ENCODE data around the gene LRRC8A.
"Not testable (repeated sequence)": the region's sequence is repeated elsewhere in the genome, so short reads cannot be mapped to it uniquely, and the experiment has no call there.

Gene LRRC8A

GRCh38 chr9:128863647-128864046, 18.3 kb upstream of the LRRC8A start:
- DNase-seq (ENCODE audit: low read depth in 1 of 2, low spot score in 1 of 2), result peak; percentile 74 to 82

GRCh38 chr9:128870128-128870940, 11.6 kb upstream of the LRRC8A start:
- no peak for DNase-seq (ENCODE audit: low read depth in 1 of 2, low spot score in 1 of 2)

- not testable (repeated sequence) for DNase-seq (ENCODE audit: low read depth in 1 of 2, low spot score in 1 of 2)
Observed at GRCh38 chr9:128870941-128871265, 11.0 kb upstream of the LRRC8A start.

- DNase-seq (ENCODE audit: low read depth in 1 of 2, low spot score in 1 of 2), result no peak
Observed at GRCh38 chr9:128877852-128878251, 4.1 kb upstream of the LRRC8A start.

- no peak for DNase-seq (ENCODE audit: low read depth in 1 of 2, low spot score in 1 of 2)
Observed at GRCh38 chr9:128882677-128883603, 1.0 kb downstream of the LRRC8A start.

- no peak for DNase-seq (ENCODE audit: low read depth in 1 of 2, low spot score in 1 of 2)
Observed at GRCh38 chr9:128884164-128884563, 2.2 kb downstream of the LRRC8A start.

- no peak for DNase-seq (ENCODE audit: low read depth in 1 of 2, low spot score in 1 of 2)
Observed at GRCh38 chr9:128885376-128885775, 3.4 kb downstream of the LRRC8A start.

GRCh38 chr9:128885798-128886197, 3.9 kb downstream of the LRRC8A start:
- DNase-seq (ENCODE audit: low read depth in 1 of 2, low spot score in 1 of 2), result no peak

GRCh38 chr9:128886211-128886891, 4.4 kb downstream of the LRRC8A start:
- no peak for DNase-seq (ENCODE audit: low read depth in 1 of 2, low spot score in 1 of 2)

GRCh38 chr9:128887049-128887448, 5.1 kb downstream of the LRRC8A start:
- no peak for DNase-seq (ENCODE audit: low read depth in 1 of 2, low spot score in 1 of 2)

- no peak for DNase-seq (ENCODE audit: low read depth in 1 of 2, low spot score in 1 of 2)
Observed at GRCh38 chr9:128887914-128888350, 6.0 kb downstream of the LRRC8A start.

GRCh38 chr9:128891321-128892220, 9.6 kb downstream of the LRRC8A start:
- no peak for DNase-seq (ENCODE audit: low read depth in 1 of 2, low spot score in 1 of 2)

GRCh38 chr9:128892221-128892921, 10.4 kb downstream of the LRRC8A start:
- no peak for DNase-seq (ENCODE audit: low read depth in 1 of 2, low spot score in 1 of 2)

- DNase-seq (ENCODE audit: low read depth in 1 of 2, low spot score in 1 of 2), result no peak
Observed at GRCh38 chr9:128893354-128893753, 11.4 kb downstream of the LRRC8A start.

GRCh38 chr9:128894764-128895163, 12.8 kb downstream of the LRRC8A start:
- no peak for DNase-seq (ENCODE audit: low read depth in 1 of 2, low spot score in 1 of 2)

- no peak for DNase-seq (ENCODE audit: low read depth in 1 of 2, low spot score in 1 of 2)
Observed at GRCh38 chr9:128895556-128895955, 13.6 kb downstream of the LRRC8A start.

GRCh38 chr9:128898382-128898781, 16.4 kb downstream of the LRRC8A start:
- DNase-seq (ENCODE audit: low read depth in 1 of 2, low spot score in 1 of 2), result no peak

GRCh38 chr9:128898845-128899565, 17.1 kb downstream of the LRRC8A start:
- DNase-seq (ENCODE audit: low read depth in 1 of 2, low spot score in 1 of 2), result no peak
